Upper lobe of left lung (tissue), 4 donors: ENCODE measurements around the gene SNRNP27.

Source experiments
- EP300 ChIP-seq, 4 donors: sonication (generic); formaldehyde crosslinking; IDR thresholded peaks; one replicate each; pipeline ENCODE4 v1.5.1; 2017; ENCODE audit warnings: antibody characterized with exemption in 4 of 4, control low read depth in 2 of 4
- POLR2A ChIP-seq, 4 donors: fragments of 450-650 bp; IDR thresholded peaks; one replicate each; pipeline ENCODE4 v1.5.1; 2016 to 2017; ENCODE audit warnings: antibody characterized with exemption in 4 of 4, mild to moderate bottlenecking in 2 of 4
- POLR2AphosphoS5 ChIP-seq, 2 donors: sonication (generic); formaldehyde crosslinking; IDR thresholded peaks; one replicate each; pipeline ENCODE4 v1.5.1; 2017; ENCODE audit warnings: antibody characterized with exemption in 2 of 2
- TF ChIP-seq, protein P1 (sequence below), 6 experiments: fragments of 450-650 bp in 4 of 6; fragments of 200-600 bp in 2 of 6; sonication (generic) in 2 of 6; IDR thresholded peaks; one replicate each; pipeline ENCODE4 v1.5.1; 2016 to 2019; ENCODE audit warnings: antibody characterized with exemption in 6 of 6

- TF ChIP-seq POLR2A (IDR thresholded peaks at IDR 0.05), result no peak
- TF ChIP-seq, protein P1, sequence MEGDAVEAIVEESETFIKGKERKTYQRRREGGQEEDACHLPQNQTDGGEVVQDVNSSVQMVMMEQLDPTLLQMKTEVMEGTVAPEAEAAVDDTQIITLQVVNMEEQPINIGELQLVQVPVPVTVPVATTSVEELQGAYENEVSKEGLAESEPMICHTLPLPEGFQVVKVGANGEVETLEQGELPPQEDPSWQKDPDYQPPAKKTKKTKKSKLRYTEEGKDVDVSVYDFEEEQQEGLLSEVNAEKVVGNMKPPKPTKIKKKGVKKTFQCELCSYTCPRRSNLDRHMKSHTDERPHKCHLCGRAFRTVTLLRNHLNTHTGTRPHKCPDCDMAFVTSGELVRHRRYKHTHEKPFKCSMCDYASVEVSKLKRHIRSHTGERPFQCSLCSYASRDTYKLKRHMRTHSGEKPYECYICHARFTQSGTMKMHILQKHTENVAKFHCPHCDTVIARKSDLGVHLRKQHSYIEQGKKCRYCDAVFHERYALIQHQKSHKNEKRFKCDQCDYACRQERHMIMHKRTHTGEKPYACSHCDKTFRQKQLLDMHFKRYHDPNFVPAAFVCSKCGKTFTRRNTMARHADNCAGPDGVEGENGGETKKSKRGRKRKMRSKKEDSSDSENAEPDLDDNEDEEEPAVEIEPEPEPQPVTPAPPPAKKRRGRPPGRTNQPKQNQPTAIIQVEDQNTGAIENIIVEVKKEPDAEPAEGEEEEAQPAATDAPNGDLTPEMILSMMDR (IDR thresholded peaks at IDR 0.05), result no peak
- no peak for TF ChIP-seq EP300 (IDR thresholded peaks at IDR 0.05)
- no peak for TF ChIP-seq POLR2AphosphoS5 (IDR thresholded peaks at IDR 0.05)
These were observed 53.7 kb downstream of the SNRNP27 start for GRCh38 chr2:69947325-69947931.
